ENCODE measurements around the gene LRRC4C.

- TF ChIP-seq, protein P1, sequence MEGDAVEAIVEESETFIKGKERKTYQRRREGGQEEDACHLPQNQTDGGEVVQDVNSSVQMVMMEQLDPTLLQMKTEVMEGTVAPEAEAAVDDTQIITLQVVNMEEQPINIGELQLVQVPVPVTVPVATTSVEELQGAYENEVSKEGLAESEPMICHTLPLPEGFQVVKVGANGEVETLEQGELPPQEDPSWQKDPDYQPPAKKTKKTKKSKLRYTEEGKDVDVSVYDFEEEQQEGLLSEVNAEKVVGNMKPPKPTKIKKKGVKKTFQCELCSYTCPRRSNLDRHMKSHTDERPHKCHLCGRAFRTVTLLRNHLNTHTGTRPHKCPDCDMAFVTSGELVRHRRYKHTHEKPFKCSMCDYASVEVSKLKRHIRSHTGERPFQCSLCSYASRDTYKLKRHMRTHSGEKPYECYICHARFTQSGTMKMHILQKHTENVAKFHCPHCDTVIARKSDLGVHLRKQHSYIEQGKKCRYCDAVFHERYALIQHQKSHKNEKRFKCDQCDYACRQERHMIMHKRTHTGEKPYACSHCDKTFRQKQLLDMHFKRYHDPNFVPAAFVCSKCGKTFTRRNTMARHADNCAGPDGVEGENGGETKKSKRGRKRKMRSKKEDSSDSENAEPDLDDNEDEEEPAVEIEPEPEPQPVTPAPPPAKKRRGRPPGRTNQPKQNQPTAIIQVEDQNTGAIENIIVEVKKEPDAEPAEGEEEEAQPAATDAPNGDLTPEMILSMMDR (IDR thresholded peaks at IDR 0.05) = no peak
- TF ChIP-seq MAX (IDR thresholded peaks at IDR 0.05; ENCODE audit: low read depth) (no peak), EZH2phosphoT487 (IDR thresholded peaks at IDR 0.05; ENCODE audit: borderline replicate concordance, low read depth) (no peak), TAF1 (IDR thresholded peaks at IDR 0.05; ENCODE audit: borderline replicate concordance, low read depth, low read length) (no peak), RAD21 (IDR thresholded peaks at IDR 0.05; ENCODE audit: low read length) (no peak), TEAD4 (IDR thresholded peaks at IDR 0.05; ENCODE audit: borderline replicate concordance, insufficient read depth) (no peak)
Measured at GRCh38 chr11:41483956-41484355, 24.5 kb upstream of the LRRC4C start.

Data from SK-N-SH (cell line).